Pancreas (tissue), 10 donors: ENCODE measurements around the gene CDC7. TPM values are rescaled to one million over a fixed set of nuclear protein-coding genes. Genes with fewer than 3 reads are reported as not detected.
A peak's percentile ranks its signal among the peaks of the same experiment; 100 is the strongest.

ENCODE experiments used
- ATAC-seq, 4 donors: fragments of 200-7000 bp; cut with Tn5 transposase; one replicate each; pipeline versions ENCODE4 v1.8.0 to v1.9.1; 2020; ENCODE audit warnings: mild to moderate bottlenecking in 4 of 4, moderate library complexity in 4 of 4
- DNase-seq, 6 donors: peaks; one replicate each; pipeline ENCODE4 v3.0.0-alpha.2; 2020
- FAIRE-seq: peaks from 2 replicates; lab custom pipeline; 2012; peaks lifted over from hg19 to GRCh38; lab: Jason Lieb, UNC
- H3K27ac ChIP-seq, 4 donors: fragments of 200-600 bp; sonication (generic); 1 replicate in 3 of 4; 2 replicates in 1 of 4; pipeline versions ENCODE4 v1.5.0 to v1.8.0; 2020
- H3K27me3 ChIP-seq, 4 donors: fragments of 200-600 bp; one replicate each; pipeline ENCODE4 v1.8.0; 2021
- H3K36me3 ChIP-seq, 3 donors: fragments of 200-600 bp; sonication (generic) in 1 of 3; one replicate each; pipeline versions ENCODE4 v1.5.0 to v1.8.0; 2020 to 2021
- H3K4me1 ChIP-seq, 3 donors: fragments of 200-600 bp; one replicate each; pipeline ENCODE4 v1.8.0; 2021
- H3K4me3 ChIP-seq, 4 donors: fragments of 200-600 bp; sonication (generic) in 2 of 4; one replicate each; pipeline versions ENCODE4 v1.5.0 to v1.8.0; 2020 to 2021
- H3K9me3 ChIP-seq, 4 donors: fragments of 200-600 bp; one replicate each; pipeline ENCODE4 v1.8.0; 2021
- CTCF ChIP-seq, 4 donors: fragments of 200-600 bp; sonication (generic) in 3 of 4; IDR thresholded peaks; one replicate each; pipeline versions ENCODE4 v1.5.0 to v1.8.0; 2021; ENCODE audit warnings: antibody characterized with exemption in 4 of 4
- WGBS, 2 donors: extraction: QIAGEN DNeasy Blood & Tissue Kit; methylation state at CpG; one replicate each; pipeline ENCODE4 v1.1.7; 2013; 5-methylcytosine and 5-hydroxymethylcytosine counted together
- intact Hi-C, 3 donors: fragments of 100-400 bp; cut with DNase I; formaldehyde crosslinking; loops; one replicate each; pipeline versions ENCODE4 v1.11.1 to v1.14.2; 2022
- polyA plus RNA-seq, 2 donors: library from polyadenylated mRNA; stranded (reverse); fragments of 200-250 nt; gene quantifications; one replicate each; pipeline ENCODE4 v1.2.3, GENCODE V29; 2013
- total RNA-seq, 6 donors: library from RNA; stranded (reverse); fragmentation: NEBNext Ultra II Directional in 4 of 6; extraction: Animal tissue kit (Norgen Biotek cat#: 25700) in 4 of 6; gene quantifications; one replicate each; pipeline versions ENCODE4 v1.2.1 to v1.2.4, GENCODE V29; 2021 to 2023
- donor health status: healthy with polysubstance abuse.
- donor health status: DM: no; HTN: no; CAD: no; lungs with moderate emphysema.
- donor health status: DM: no; HTN: no; CAD: no.
- donor health status: control.
- donor health status: control.
- donor health status: Bipolar disorder and iron deficiency.
- donor health status: DM: yes; HTN: yes; CAD: no.
- donor health status: DM: no; HTN: no; CAD: no.
- donor health status: DM: no; HTN: no; CAD: no.
- donor health status: DM: yes; HTN: yes; CAD: no.

CDC7 gene
- total and polyA plus RNA-seq, 8 donors, result 0.56 to 2.4 (median 0.92) TPM

DNA sequence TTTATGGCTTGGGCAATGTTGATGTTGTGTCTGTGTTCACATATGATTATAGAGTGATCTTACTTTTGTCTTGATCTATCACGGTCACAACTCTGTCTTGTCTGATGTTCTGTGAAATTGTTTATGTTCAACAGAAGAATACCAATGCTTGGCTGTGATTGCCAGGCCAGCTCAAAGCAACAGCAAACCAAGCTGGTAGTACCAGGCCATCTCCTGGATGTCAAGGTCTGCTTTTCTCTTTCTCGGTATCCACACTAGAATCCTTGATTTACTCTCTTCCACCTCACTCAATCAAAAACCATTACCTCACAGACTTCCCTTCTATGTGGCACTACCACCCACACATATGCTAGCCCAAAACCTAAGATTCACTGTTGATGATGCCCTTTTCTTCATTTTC lies 1.3 kb upstream of the CDC7 start:
- TF ChIP-seq CTCF (IDR thresholded peaks at IDR 0.05), result no peak
- H3K4me3 ChIP-seq, result no peak overlapping the region
- intact Hi-C loops, result no loop called here
- H3K27ac ChIP-seq, result no peak overlapping the region
- DNase-seq (no peak), ATAC-seq (no peak), FAIRE-seq (no peak)
- no peaks in the 10 kb centered on the region for H3K27me3 ChIP-seq
- peaks cover 0 to 6% (median 6%) of the 10 kb centered on the region in 3 donors for H3K4me1 ChIP-seq
- WGBS, 2 donors, result 95 to 98% methylated on average over 2 of the region's 2 CpGs
- no peaks in the 10 kb centered on the region for H3K9me3 ChIP-seq
- no peaks in the 10 kb centered on the region for H3K36me3 ChIP-seq

GRCh38 chr1:91499904-91500755 lies 521 bp upstream of the CDC7 start:
- peaks cover 0 to 6% (median 6%) of the 10 kb centered on the region in 3 donors for H3K4me1 ChIP-seq
- H3K36me3 ChIP-seq, result no peaks in the 10 kb centered on the region
- DNase-seq (no peak), FAIRE-seq (no peak), ATAC-seq (peak in 1 of 4 donors; percentile 39)
- WGBS, 2 donors, result 16% methylated on average over 14 of the region's 14 CpGs
- H3K4me3 ChIP-seq, result peak overlapping the region; percentile 45 to 86 (median 58)
- no peaks in the 10 kb centered on the region for H3K9me3 ChIP-seq
- intact Hi-C loops, result no loop called here
- H3K27me3 ChIP-seq, result no peaks in the 10 kb centered on the region
- peak overlapping the region; percentile 15 to 83 (median 68) for H3K27ac ChIP-seq
- TF ChIP-seq CTCF (IDR thresholded peaks at IDR 0.05), result no peak

GRCh38 chr1:91501523-91501851 lies 836 bp downstream of the CDC7 start:
- H3K9me3 ChIP-seq, result no peaks in the 10 kb centered on the region
- peaks cover 0 to 6% (median 6%) of the 10 kb centered on the region in 3 donors for H3K4me1 ChIP-seq
- intact Hi-C loops, result no loop called here
- H3K27ac ChIP-seq, result peak overlapping the region; percentile 15 to 83 (median 68)
- 1 to 2% methylated on average over 9 of the region's 9 CpGs for WGBS, 2 donors
- H3K27me3 ChIP-seq, result no peaks in the 10 kb centered on the region
- ATAC-seq (peak in 1 of 4 donors; percentile 1), DNase-seq (no peak), FAIRE-seq (no peak)
- no peak for TF ChIP-seq CTCF (IDR thresholded peaks at IDR 0.05)
- H3K4me3 ChIP-seq, result peak overlapping the region; percentile 45 to 86 (median 58)
- H3K36me3 ChIP-seq, result no peaks in the 10 kb centered on the region

- H3K4me3 ChIP-seq, result no peak overlapping the region
- no peak for DNase-seq
- TF ChIP-seq CTCF (IDR thresholded peaks at IDR 0.05), result no peak
- no peaks in the 10 kb centered on the region for H3K36me3 ChIP-seq
- H3K9me3 ChIP-seq, result no peaks in the 10 kb centered on the region
- ATAC-seq, result no peak
- 31 to 36% methylated on average over 5 of the region's 5 CpGs for WGBS, 2 donors
- peak overlapping the region in 1 of 4 donors; percentile 83 for H3K27ac ChIP-seq
- intact Hi-C loops, result no loop called here
- FAIRE-seq, result no peak
- no peaks in the 10 kb centered on the region for H3K27me3 ChIP-seq
- H3K4me1 ChIP-seq, result peaks cover 0 to 6% (median 6%) of the 10 kb centered on the region in 3 donors
Observed at GRCh38 chr1:91501971-91502671, 1.5 kb downstream of the CDC7 start.
